HFFc6 (cell line): ENCODE measurements around the gene CNNM4. TPM values are rescaled to one million over a fixed set of nuclear protein-coding genes. Genes with fewer than 3 reads are reported as not detected.

ENCODE experiments used
- DNase-seq: peaks from one replicate; pipeline ENCODE4 v3.0.0-alpha.2; 2018
- H3K27ac Mint-ChIP-seq: 2 replicates; pipeline ENCODE4 v1.8.0; 2020; ENCODE audit warnings: mild to moderate bottlenecking, mixed read lengths
- H3K27me3 Mint-ChIP-seq: 2 replicates; pipeline ENCODE4 v1.8.0; 2021; ENCODE audit warnings: mild to moderate bottlenecking, moderate library complexity, mixed read lengths; ENCODE audit not compliant: insufficient read depth
- H3K36me3 Mint-ChIP-seq: 2 replicates; pipeline ENCODE4 v1.8.0; 2021; ENCODE audit warnings: low read depth, mixed read lengths
- H3K4me1 Mint-ChIP-seq: 2 replicates; pipeline ENCODE4 v1.8.0; 2020; ENCODE audit warnings: low read depth, mixed read lengths
- H3K4me3 Mint-ChIP-seq: 2 replicates; pipeline ENCODE4 v1.8.0; 2020; ENCODE audit warnings: mild to moderate bottlenecking, moderate library complexity, mixed read lengths
- H3K9me3 Mint-ChIP-seq: 2 replicates; pipeline ENCODE4 v1.8.0; 2020; ENCODE audit warnings: mild to moderate bottlenecking, mixed read lengths
- total RNA-seq, 6 experiments: library from RNA; stranded (reverse); fragmentation: NEBNext Ultra II Directional; extraction: Animal tissue kit (Norgen Biotek cat#: 25700); gene quantifications; 2 replicates in 1 of 6; 3 replicates in 5 of 6; pipeline ENCODE4 v1.2.3, GENCODE V29; 2021
- TF ChIP-seq, protein P1 (sequence below): fragments of 200-600 bp; sonication (generic); IDR thresholded peaks from 2 replicates; pipeline ENCODE4 v1.5.0; 2021; ENCODE audit warnings: antibody characterized with exemption, mild to moderate bottlenecking

CNNM4 gene
- total RNA-seq, 6 experiments from 2014 or later: 4.4 to 5.4 (median 5.1) TPM

DNA sequence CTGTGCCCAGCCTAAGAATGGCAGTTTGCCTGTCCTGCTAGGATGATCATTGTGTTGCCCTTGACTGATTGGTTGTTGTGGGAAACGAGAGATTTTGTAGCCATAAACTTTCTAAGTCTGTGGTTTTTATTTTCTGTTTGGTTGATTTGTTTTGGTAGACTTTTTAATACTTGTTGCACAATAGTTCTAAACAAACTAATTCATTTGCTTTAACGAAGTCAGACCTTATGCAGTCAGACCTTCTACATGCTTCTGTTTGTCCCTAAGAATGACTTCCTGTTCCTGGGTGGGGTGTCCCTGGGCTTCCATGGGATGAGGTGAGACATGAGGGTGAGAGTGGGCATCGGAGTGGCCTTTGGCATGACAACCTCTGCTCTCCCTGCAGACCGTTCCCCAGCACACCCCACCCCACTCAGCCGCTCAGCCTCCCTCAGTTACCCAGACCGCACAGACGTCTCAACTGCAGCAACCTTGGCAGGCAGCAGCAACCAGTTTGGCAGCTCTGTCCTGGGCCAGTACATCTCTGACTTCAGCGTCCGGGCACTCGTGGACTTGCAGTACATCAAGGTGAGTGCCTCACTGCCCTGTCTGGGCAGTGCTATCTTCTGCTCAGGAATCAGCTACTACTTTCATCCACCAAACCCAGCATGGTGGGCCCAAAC is 47.6 kb downstream of the CNNM4 start:
- H3K27ac Mint-ChIP-seq: no peak overlapping the region
- no peaks in the 10 kb centered on the region for H3K36me3 Mint-ChIP-seq
- no peaks in the 10 kb centered on the region; the same call in 1 of the 2 replicates for H3K27me3 Mint-ChIP-seq
- DNase-seq: no peak
- H3K4me1 Mint-ChIP-seq: no peaks in the 10 kb centered on the region
- H3K9me3 Mint-ChIP-seq: no peaks in the 10 kb centered on the region
- TF ChIP-seq, protein P1, sequence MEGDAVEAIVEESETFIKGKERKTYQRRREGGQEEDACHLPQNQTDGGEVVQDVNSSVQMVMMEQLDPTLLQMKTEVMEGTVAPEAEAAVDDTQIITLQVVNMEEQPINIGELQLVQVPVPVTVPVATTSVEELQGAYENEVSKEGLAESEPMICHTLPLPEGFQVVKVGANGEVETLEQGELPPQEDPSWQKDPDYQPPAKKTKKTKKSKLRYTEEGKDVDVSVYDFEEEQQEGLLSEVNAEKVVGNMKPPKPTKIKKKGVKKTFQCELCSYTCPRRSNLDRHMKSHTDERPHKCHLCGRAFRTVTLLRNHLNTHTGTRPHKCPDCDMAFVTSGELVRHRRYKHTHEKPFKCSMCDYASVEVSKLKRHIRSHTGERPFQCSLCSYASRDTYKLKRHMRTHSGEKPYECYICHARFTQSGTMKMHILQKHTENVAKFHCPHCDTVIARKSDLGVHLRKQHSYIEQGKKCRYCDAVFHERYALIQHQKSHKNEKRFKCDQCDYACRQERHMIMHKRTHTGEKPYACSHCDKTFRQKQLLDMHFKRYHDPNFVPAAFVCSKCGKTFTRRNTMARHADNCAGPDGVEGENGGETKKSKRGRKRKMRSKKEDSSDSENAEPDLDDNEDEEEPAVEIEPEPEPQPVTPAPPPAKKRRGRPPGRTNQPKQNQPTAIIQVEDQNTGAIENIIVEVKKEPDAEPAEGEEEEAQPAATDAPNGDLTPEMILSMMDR: no peak
- H3K4me3 Mint-ChIP-seq: no peak overlapping the region

DNA sequence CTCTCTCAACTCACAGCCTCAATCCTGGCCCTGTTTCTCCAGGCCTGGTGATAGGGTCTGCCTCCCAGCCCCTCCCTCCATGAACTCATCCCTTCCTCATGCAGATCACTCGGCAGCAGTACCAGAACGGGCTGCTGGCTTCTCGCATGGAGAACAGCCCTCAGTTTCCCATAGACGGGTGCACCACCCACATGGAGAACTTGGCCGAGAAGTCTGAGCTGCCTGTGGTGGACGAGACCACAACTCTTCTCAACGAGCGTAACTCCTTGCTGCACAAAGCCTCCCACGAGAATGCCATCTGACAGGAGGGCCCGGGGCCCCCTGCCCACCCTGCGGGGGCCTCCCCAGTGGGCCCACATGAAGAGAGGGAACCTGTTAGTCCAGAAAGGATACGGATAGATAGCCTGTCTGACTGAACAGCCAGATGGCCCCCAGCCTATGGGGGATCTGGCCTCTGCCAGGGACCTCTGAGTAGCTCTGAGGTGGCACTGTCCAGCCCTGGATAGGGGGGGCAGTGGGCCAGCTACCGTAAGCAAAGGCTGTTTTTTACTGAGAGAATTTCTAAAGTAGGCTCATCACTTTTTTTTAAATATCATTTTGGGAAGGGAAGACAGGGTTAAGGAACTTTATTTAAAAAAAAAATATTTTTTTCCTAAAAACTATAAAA is 48.6 kb downstream of the CNNM4 start:
- no peaks in the 10 kb centered on the region for H3K4me1 Mint-ChIP-seq
- H3K27ac Mint-ChIP-seq: no peak overlapping the region
- no peaks in the 10 kb centered on the region; the same call in 1 of the 2 replicates for H3K27me3 Mint-ChIP-seq
- no peaks in the 10 kb centered on the region for H3K36me3 Mint-ChIP-seq
- TF ChIP-seq, protein P1: no peak
- H3K9me3 Mint-ChIP-seq: no peaks in the 10 kb centered on the region
- H3K4me3 Mint-ChIP-seq: no peak overlapping the region
- DNase-seq: no peak

- TF ChIP-seq, protein P1: no peak
- Mint-ChIP-seq H3K4me1 (peaks cover 4% of the 10 kb centered on the region), H3K36me3 (no peaks in the 10 kb centered on the region), H3K27ac (no peak overlapping the region), H3K9me3 (no peaks in the 10 kb centered on the region), H3K27me3 (no peaks in the 10 kb centered on the region; the same call in 1 of the 2 replicates), H3K4me3 (no peak overlapping the region)
- DNase-seq: no peak
These were observed 49.5 kb downstream of the CNNM4 start for GRCh38 chr2:96809951-96810782.

DNA sequence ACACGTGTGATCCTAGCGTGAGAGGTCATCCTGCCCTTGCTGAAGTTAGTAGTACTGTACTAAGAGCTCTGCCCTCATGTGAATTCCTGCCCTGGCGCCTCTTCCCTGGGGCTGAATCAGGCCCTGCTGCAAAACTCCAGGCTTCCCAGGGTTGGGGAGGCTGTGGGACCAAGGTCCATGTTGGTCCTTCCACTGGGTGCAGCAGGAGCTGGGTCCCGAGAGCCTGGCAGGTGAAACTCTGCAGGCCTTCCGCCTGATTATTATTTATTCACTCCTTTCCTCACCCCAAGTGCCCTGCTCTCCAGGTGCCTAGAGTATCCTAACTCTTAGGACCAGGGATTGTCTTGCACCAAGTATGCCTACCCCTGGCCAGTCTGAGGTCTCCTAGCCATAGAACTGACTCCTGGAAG is 50.1 kb downstream of the CNNM4 start:
- DNase-seq: no peak
- Mint-ChIP-seq H3K4me3 (no peak overlapping the region), H3K27ac (no peak overlapping the region), H3K36me3 (no peaks in the 10 kb centered on the region), H3K4me1 (peaks cover 9% of the 10 kb centered on the region), H3K9me3 (no peaks in the 10 kb centered on the region), H3K27me3 (no peaks in the 10 kb centered on the region; the same call in 1 of the 2 replicates)
- TF ChIP-seq, protein P1: no peak

GRCh38 chr2:96811917-96812316 is 51.2 kb downstream of the CNNM4 start:
- Mint-ChIP-seq H3K27me3 (no peaks in the 10 kb centered on the region; the same call in 1 of the 2 replicates), H3K27ac (no peak overlapping the region), H3K4me3 (no peak overlapping the region), H3K4me1 (peaks cover 9% of the 10 kb centered on the region), H3K9me3 (no peaks in the 10 kb centered on the region), H3K36me3 (no peaks in the 10 kb centered on the region)
- TF ChIP-seq, protein P1: no peak
- DNase-seq: no peak
